ENCODE data around the gene ASCL4. TPM values are rescaled to one million over a fixed set of nuclear protein-coding genes. Genes with fewer than 3 reads are reported as not detected.

ASCL4 gene
- total and polyA plus RNA-seq, 2 of the 13 experiments (the other 11 are each of a cell fraction or from before 2014, with no cell fraction given), result not detected

DNA sequence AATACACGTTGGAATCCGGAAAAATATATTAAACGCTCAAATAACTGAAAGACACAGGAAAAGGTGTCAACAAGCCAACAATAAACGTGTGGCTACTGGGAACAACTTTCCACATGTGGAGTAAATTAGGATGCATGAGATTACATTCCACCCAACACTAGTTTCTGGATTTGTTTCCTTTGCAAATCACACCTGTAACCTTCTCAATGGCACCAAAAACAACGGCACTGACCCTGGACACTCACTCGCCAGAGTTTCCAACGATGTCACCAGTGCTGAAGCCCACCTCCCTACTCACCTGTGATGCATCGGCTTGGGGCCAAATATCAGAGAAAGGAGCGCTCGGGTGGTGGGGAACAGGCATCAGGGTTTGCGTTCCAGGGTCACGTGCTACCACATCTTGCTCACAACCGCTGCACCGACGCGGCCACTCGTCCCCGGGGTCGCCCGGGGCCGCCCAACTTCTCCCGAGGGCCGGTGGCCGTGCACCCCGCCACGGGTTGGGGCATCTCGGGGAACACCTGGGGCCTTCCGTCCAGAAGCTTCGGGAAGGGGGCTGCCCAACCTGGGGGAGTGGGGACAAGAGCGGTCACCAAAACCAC, 14.2 kb upstream of the ASCL4 start (continued):
- TF ChIP-seq, protein P1, sequence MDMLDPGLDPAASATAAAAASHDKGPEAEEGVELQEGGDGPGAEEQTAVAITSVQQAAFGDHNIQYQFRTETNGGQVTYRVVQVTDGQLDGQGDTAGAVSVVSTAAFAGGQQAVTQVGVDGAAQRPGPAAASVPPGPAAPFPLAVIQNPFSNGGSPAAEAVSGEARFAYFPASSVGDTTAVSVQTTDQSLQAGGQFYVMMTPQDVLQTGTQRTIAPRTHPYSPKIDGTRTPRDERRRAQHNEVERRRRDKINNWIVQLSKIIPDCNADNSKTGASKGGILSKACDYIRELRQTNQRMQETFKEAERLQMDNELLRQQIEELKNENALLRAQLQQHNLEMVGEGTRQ (IDR thresholded peaks at IDR 0.05; ENCODE audit: low read depth, low read length), result no peak
- TF ChIP-seq, protein P1 (CRISPR knock-in tag; IDR thresholded peaks at IDR 0.05; ENCODE audit: borderline replicate concordance), result peak; percentile 48; the same call in 1 of the 2 replicates
- TF ChIP-seq, protein P2, sequence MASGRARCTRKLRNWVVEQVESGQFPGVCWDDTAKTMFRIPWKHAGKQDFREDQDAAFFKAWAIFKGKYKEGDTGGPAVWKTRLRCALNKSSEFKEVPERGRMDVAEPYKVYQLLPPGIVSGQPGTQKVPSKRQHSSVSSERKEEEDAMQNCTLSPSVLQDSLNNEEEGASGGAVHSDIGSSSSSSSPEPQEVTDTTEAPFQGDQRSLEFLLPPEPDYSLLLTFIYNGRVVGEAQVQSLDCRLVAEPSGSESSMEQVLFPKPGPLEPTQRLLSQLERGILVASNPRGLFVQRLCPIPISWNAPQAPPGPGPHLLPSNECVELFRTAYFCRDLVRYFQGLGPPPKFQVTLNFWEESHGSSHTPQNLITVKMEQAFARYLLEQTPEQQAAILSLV (CRISPR knock-in tag; IDR thresholded peaks at IDR 0.05; ENCODE audit: borderline replicate concordance), result no peak
- no peak for TF ChIP-seq CEBPB (IDR thresholded peaks at IDR 0.05; ENCODE audit: borderline replicate concordance, low read depth, low read length)
- no peak for TF ChIP-seq ERF (CRISPR knock-in tag; IDR thresholded peaks at IDR 0.05)
- peak; percentile 60 for TF ChIP-seq AGO2 (optimal IDR thresholded peaks at IDR 0.05; ENCODE audit: low read depth, low read length)
- TF ChIP-seq ZBTB8A (CRISPR knock-in tag; IDR thresholded peaks at IDR 0.05; ENCODE audit: borderline replicate concordance, low read depth), result no peak
- no peak for TF ChIP-seq KLF9 (CRISPR knock-in tag; IDR thresholded peaks at IDR 0.05; ENCODE audit: low read depth)
- no peak for TF ChIP-seq TCF12 (IDR thresholded peaks at IDR 0.05)
- no peak for TF ChIP-seq TCF12 (CRISPR knock-in tag; IDR thresholded peaks at IDR 0.05)
- TF ChIP-seq GFI1 (CRISPR knock-in tag; IDR thresholded peaks at IDR 0.05; ENCODE audit: borderline replicate concordance), result 0 out of 2 replicates have a peak, but pooled peaks have one; percentile 35
- TF ChIP-seq BHLHE40 (IDR thresholded peaks at IDR 0.05; ENCODE audit: low read length), result peak; percentile 77
- no peak for TF ChIP-seq NFIB (CRISPR knock-in tag; IDR thresholded peaks at IDR 0.05; ENCODE audit: borderline replicate concordance)
- TF ChIP-seq JUND (CRISPR knock-in tag; IDR thresholded peaks at IDR 0.05), result 0 out of 2 replicates have a peak, but pooled peaks have one; percentile 39
- TF ChIP-seq ZNF768 (CRISPR knock-in tag; IDR thresholded peaks at IDR 0.05), result no peak
- TF ChIP-seq HOXD1 (CRISPR knock-in tag; IDR thresholded peaks at IDR 0.05), result no peak
- TF ChIP-seq PRPF4 (IDR thresholded peaks at IDR 0.05; ENCODE audit: low read depth, low read length, poor library complexity, severe bottlenecking), result no peak
- no peak for TF ChIP-seq ZNF180 (CRISPR knock-in tag; IDR thresholded peaks at IDR 0.05; ENCODE audit: borderline replicate concordance, low read depth)
- TF ChIP-seq, protein P3, sequence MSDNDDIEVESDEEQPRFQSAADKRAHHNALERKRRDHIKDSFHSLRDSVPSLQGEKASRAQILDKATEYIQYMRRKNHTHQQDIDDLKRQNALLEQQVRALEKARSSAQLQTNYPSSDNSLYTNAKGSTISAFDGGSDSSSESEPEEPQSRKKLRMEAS (IDR thresholded peaks at IDR 0.05), result peak; percentile 28; the same call in 1 of the 2 replicates
- no peak for TF ChIP-seq SMC3 (IDR thresholded peaks at IDR 0.05; ENCODE audit: low read length)
- TF ChIP-seq, protein P4, sequence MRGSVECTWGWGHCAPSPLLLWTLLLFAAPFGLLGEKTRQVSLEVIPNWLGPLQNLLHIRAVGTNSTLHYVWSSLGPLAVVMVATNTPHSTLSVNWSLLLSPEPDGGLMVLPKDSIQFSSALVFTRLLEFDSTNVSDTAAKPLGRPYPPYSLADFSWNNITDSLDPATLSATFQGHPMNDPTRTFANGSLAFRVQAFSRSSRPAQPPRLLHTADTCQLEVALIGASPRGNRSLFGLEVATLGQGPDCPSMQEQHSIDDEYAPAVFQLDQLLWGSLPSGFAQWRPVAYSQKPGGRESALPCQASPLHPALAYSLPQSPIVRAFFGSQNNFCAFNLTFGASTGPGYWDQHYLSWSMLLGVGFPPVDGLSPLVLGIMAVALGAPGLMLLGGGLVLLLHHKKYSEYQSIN (CRISPR knock-in tag; IDR thresholded peaks at IDR 0.05; ENCODE audit: borderline replicate concordance), result no peak
- 0 out of 2 replicates have a peak, but pooled peaks have one; percentile 43 for TF ChIP-seq ZNF878 (CRISPR knock-in tag; IDR thresholded peaks at IDR 0.05)
- peak; percentile 13; the same call in 1 of the 2 replicates for TF ChIP-seq KDM5A (IDR thresholded peaks at IDR 0.05; ENCODE audit: borderline replicate concordance, low read length)
- TF ChIP-seq ZNF703 (CRISPR knock-in tag; IDR thresholded peaks at IDR 0.05; ENCODE audit: borderline replicate concordance), result 0 out of 2 replicates have a peak, but pooled peaks have one; percentile 55
- no peak for TF ChIP-seq ARID2 (CRISPR knock-in tag; IDR thresholded peaks at IDR 0.05; ENCODE audit: borderline replicate concordance)
